SK-N-SH treated with all-trans-retinoic acid at 6 μM for 48 hours (cell line): ENCODE results near the gene LTBP1.
A peak's percentile ranks its signal among the peaks of the same experiment; 100 is the strongest.
"Not testable (repeated sequence)": the region's sequence is repeated elsewhere in the genome, so short reads cannot be mapped to it uniquely, and the experiment has no call there.

Source experiments
- ATAC-seq: fragments of 200-7000 bp; cut with Tn5 transposase; 3 replicates; pipeline ENCODE4 v1.9.1; 2020; ENCODE audit warnings: mild to moderate bottlenecking, moderate library complexity
- BACH2 ChIP-seq: fragments of 250-450 bp; sonication (Bioruptor Pico); IDR thresholded peaks from 2 replicates; pipeline ENCODE4 v1.9.0; 2021; ENCODE audit warnings: mild to moderate bottlenecking, borderline replicate concordance
- ISL1 ChIP-seq: fragments of 250-450 bp; sonication (Bioruptor Pico); IDR thresholded peaks from 2 replicates; pipeline ENCODE4 v2.1.2; 2022; ENCODE audit warnings: mild to moderate bottlenecking, moderate library complexity
- OSR1 ChIP-seq: fragments of 250-450 bp; sonication (Bioruptor Pico); IDR thresholded peaks from 2 replicates; pipeline ENCODE4 v1.8.0; 2022; ENCODE audit warnings: moderate library complexity, mild to moderate bottlenecking, inconsistent platforms
- PPARA ChIP-seq: fragments of 250-450 bp; sonication (Bioruptor Pico); IDR thresholded peaks from 2 replicates; pipeline ENCODE4 v1.5.0; 2020; ENCODE audit warnings: mild to moderate bottlenecking, borderline replicate concordance
- RARB ChIP-seq: fragments of 250-450 bp; sonication (Bioruptor Pico); IDR thresholded peaks from 2 replicates; pipeline ENCODE4 v1.8.0; 2021; ENCODE audit warnings: mild to moderate bottlenecking, moderate library complexity
- SNAI2 ChIP-seq: fragments of 250-450 bp; sonication (Bioruptor Pico); IDR thresholded peaks from 2 replicates; pipeline ENCODE4 v1.5.0; 2020; ENCODE audit warnings: mild to moderate bottlenecking, moderate library complexity
- TOX ChIP-seq: fragments of 250-450 bp; sonication (Bioruptor Pico); IDR thresholded peaks from 2 replicates; pipeline ENCODE4 v1.8.0; 2021; ENCODE audit warnings: mild to moderate bottlenecking, moderate library complexity, borderline replicate concordance
- ZFP30 ChIP-seq: fragments of 450-650 bp; formaldehyde crosslinking; IDR thresholded peaks from 2 replicates; pipeline ENCODE4 v1.5.0; 2022; ENCODE audit warnings: mild to moderate bottlenecking, moderate library complexity
- ZNF565 ChIP-seq: fragments of 450-650 bp; formaldehyde crosslinking; conservative IDR thresholded peaks from 2 replicates; pipeline ENCODE4 v1.5.0; 2020; ENCODE audit warnings: low read depth, mild to moderate bottlenecking, moderate library complexity
- ZNF70 ChIP-seq: fragments of 450-650 bp; formaldehyde crosslinking; IDR thresholded peaks from 2 replicates; pipeline ENCODE4 v1.5.0; 2020; ENCODE audit warnings: mild to moderate bottlenecking, moderate library complexity
- ZNF8 ChIP-seq: fragments of 450-650 bp; formaldehyde crosslinking; IDR thresholded peaks from 2 replicates; pipeline ENCODE4 v1.5.0; 2020; ENCODE audit warnings: mild to moderate bottlenecking, moderate library complexity
- TF ChIP-seq, protein P1 (sequence below): fragments of 250-450 bp; sonication (Bioruptor Pico); IDR thresholded peaks from 2 replicates; pipeline ENCODE4 v1.5.1; 2020; ENCODE audit warnings: low read depth, mild to moderate bottlenecking, moderate library complexity
- TF ChIP-seq, protein P2 (sequence below): fragments of 250-450 bp; sonication (Bioruptor Pico); IDR thresholded peaks from 2 replicates; pipeline ENCODE4 v1.8.0; 2020; ENCODE audit warnings: mild to moderate bottlenecking, moderate library complexity, borderline replicate concordance
- TF ChIP-seq, protein P3 (sequence below): fragments of 250-450 bp; sonication (Bioruptor Pico); IDR thresholded peaks from 2 replicates; pipeline ENCODE4 v1.8.0; 2021; ENCODE audit warnings: low read depth, mild to moderate bottlenecking, moderate library complexity, borderline replicate concordance

The LTBP1 gene

GRCh38 chr2:33226546-33226945 lies 279.8 kb downstream of the LTBP1 start:
- TF ChIP-seq ZNF565 (CRISPR knock-in tag) (no peak), RARB (no peak)
- TF ChIP-seq, protein P1, sequence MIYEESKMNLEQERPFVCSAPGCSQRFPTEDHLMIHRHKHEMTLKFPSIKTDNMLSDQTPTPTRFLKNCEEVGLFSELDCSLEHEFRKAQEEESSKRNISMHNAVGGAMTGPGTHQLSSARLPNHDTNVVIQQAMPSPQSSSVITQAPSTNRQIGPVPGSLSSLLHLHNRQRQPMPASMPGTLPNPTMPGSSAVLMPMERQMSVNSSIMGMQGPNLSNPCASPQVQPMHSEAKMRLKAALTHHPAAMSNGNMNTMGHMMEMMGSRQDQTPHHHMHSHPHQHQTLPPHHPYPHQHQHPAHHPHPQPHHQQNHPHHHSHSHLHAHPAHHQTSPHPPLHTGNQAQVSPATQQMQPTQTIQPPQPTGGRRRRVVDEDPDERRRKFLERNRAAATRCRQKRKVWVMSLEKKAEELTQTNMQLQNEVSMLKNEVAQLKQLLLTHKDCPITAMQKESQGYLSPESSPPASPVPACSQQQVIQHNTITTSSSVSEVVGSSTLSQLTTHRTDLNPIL (CRISPR knock-in tag) = no peak
- no peak for ATAC-seq

DNA sequence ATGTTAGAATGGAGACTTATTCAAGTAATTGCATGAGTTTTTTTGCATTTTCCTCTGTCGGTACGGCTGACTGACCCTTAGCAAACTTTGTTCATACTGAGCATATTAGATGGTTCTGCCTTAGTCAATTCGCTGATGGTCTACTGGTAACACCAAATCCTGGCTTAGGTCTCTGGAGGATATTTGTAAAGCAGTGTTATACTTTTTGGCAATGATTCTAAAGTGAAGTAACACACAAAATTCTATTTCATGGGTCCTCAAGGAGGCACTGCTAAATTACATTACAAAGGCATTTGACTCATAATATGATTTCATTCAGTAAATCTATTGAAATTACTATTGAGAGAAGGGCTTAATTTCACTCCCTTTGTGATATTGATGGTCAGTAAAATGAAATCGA lies 282.9 kb downstream of the LTBP1 start:
- ATAC-seq = peak; percentile 11; the same call in 1 of the 3 replicates
- TF ChIP-seq OSR1 (CRISPR knock-in tag) (no peak), TOX (no peak), ZNF8 (CRISPR knock-in tag) (no peak)

DNA sequence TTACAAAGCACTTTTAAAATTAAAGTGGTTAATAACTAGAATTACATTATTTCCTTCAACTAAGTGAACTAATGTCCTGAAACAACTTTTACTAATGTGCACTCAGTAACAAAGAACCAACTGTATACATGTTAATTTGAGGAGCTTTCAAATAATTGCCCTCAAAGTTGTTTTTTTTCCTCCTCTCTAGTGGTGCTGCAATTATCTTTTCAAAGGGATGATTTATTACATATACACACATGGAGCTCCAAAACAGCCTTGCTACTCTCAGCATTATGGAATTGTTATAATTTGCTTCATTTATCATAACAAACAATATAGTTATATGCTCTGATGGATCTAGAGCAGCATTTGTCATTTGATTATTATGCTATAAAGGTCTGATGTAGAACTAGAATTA lies 283.4 kb downstream of the LTBP1 start:
- TF ChIP-seq, protein P2, sequence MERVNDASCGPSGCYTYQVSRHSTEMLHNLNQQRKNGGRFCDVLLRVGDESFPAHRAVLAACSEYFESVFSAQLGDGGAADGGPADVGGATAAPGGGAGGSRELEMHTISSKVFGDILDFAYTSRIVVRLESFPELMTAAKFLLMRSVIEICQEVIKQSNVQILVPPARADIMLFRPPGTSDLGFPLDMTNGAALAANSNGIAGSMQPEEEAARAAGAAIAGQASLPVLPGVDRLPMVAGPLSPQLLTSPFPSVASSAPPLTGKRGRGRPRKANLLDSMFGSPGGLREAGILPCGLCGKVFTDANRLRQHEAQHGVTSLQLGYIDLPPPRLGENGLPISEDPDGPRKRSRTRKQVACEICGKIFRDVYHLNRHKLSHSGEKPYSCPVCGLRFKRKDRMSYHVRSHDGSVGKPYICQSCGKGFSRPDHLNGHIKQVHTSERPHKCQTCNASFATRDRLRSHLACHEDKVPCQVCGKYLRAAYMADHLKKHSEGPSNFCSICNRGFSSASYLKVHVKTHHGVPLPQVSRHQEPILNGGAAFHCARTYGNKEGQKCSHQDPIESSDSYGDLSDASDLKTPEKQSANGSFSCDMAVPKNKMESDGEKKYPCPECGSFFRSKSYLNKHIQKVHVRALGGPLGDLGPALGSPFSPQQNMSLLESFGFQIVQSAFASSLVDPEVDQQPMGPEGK (CRISPR knock-in tag) = no peak
- TF ChIP-seq, protein P1 (CRISPR knock-in tag) = no peak
- TF ChIP-seq SNAI2 (CRISPR knock-in tag) (no peak), ZNF565 (CRISPR knock-in tag) (no peak), BACH2 (CRISPR knock-in tag) (no peak), ZNF8 (CRISPR knock-in tag) (no peak), PPARA (CRISPR knock-in tag) (no peak), ZNF70 (CRISPR knock-in tag) (no peak)
- ATAC-seq = peak; percentile 13

GRCh38 chr2:33230842-33231241 lies 284.1 kb downstream of the LTBP1 start:
- TF ChIP-seq ISL1 (CRISPR knock-in tag) (no peak), ZFP30 (CRISPR knock-in tag) (no peak), SNAI2 (CRISPR knock-in tag) (no peak), TOX (no peak)
- TF ChIP-seq, protein P1 (CRISPR knock-in tag) = no peak
- TF ChIP-seq, protein P3, sequence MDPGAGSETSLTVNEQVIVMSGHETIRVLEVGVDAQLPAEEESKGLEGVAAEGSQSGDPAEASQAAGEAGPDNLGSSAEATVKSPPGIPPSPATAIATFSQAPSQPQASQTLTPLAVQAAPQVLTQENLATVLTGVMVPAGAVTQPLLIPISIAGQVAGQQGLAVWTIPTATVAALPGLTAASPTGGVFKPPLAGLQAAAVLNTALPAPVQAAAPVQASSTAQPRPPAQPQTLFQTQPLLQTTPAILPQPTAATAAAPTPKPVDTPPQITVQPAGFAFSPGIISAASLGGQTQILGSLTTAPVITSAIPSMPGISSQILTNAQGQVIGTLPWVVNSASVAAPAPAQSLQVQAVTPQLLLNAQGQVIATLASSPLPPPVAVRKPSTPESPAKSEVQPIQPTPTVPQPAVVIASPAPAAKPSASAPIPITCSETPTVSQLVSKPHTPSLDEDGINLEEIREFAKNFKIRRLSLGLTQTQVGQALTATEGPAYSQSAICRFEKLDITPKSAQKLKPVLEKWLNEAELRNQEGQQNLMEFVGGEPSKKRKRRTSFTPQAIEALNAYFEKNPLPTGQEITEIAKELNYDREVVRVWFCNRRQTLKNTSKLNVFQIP (CRISPR knock-in tag) = no peak
- TF ChIP-seq, protein P2 (CRISPR knock-in tag) = no peak
- peak; percentile 76 for ATAC-seq

GRCh38 chr2:33235559-33235958 lies 288.8 kb downstream of the LTBP1 start:
- not testable (repeated sequence) for ATAC-seq
